Gastrocnemius medialis (tissue), 4 donors: ENCODE results near the gene UROS.

ENCODE experiments used
- CTCF ChIP-seq, 5 experiments: fragments of 450-650 bp in 3 of 5; fragments of 200-600 bp in 2 of 5; sonication (generic) in 2 of 5; IDR thresholded peaks in 4 of 5; conservative IDR thresholded peaks in 1 of 5; 1 replicate in 4 of 5; 2 replicates in 1 of 5; pipeline ENCODE4 v1.5.1; 2016 to 2019; ENCODE audit warnings: antibody characterized with exemption in 5 of 5, mild to moderate bottlenecking in 3 of 5, moderate library complexity in 3 of 5
- POLR2A ChIP-seq, 2 donors: fragments of 450-650 bp; IDR thresholded peaks; one replicate each; pipeline ENCODE4 v1.6.1; 2017; ENCODE audit warnings: antibody characterized with exemption in 2 of 2, mild to moderate bottlenecking in 2 of 2, moderate library complexity in 2 of 2

- no peak for TF ChIP-seq CTCF (IDR thresholded peaks at IDR 0.05 in 4 of 5, conservative IDR thresholded peaks at IDR 0.05 in 1 of 5)
- no peak for TF ChIP-seq POLR2A (IDR thresholded peaks at IDR 0.05)
These were observed 17.3 kb upstream of the UROS start for GRCh38 chr10:125840406-125840805.
